Skeletal muscle tissue (tissue), 4 donors: ENCODE data around the gene TSPAN18. TPM values are rescaled to one million over a fixed set of nuclear protein-coding genes. Genes with fewer than 3 reads are reported as not detected.

Experiments used
- H3K27ac ChIP-seq: one replicate; pipeline ENCODE4 v1.7.0; 2013; ENCODE audit warnings: mild to moderate bottlenecking, low read depth, low read length, inconsistent platforms
- H3K27me3 ChIP-seq, 3 donors: one replicate each; pipeline ENCODE4 v1.7.0; 2013; ENCODE audit warnings: low read length in 3 of 3; ENCODE audit not compliant: control insufficient read depth in 3 of 3, insufficient read depth in 3 of 3
- H3K36me3 ChIP-seq, 3 donors: one replicate each; pipeline ENCODE4 v1.7.0; 2013; ENCODE audit warnings: low read length in 3 of 3; ENCODE audit not compliant: control insufficient read depth in 3 of 3, insufficient read depth in 3 of 3
- H3K4me1 ChIP-seq, 3 donors: one replicate each; pipeline ENCODE4 v1.7.0; 2013; ENCODE audit warnings: low read length in 3 of 3, mild to moderate bottlenecking in 3 of 3; ENCODE audit not compliant: control insufficient read depth in 3 of 3, insufficient read depth in 3 of 3
- H3K4me3 ChIP-seq, 3 donors: one replicate each; pipeline ENCODE4 v1.7.0; 2013; ENCODE audit warnings: low read length in 3 of 3
- H3K9ac ChIP-seq, 3 donors: one replicate each; pipeline ENCODE4 v1.7.0; 2013; ENCODE audit warnings: low read length in 3 of 3, mild to moderate bottlenecking in 3 of 3, moderate library complexity in 2 of 3, low read depth in 1 of 3
- H3K9me3 ChIP-seq, 3 donors: one replicate each; pipeline ENCODE4 v1.7.0; 2013; ENCODE audit warnings: low read length in 3 of 3; ENCODE audit not compliant: control insufficient read depth in 3 of 3
- total RNA-seq: library from RNA; depleted of rRNA; stranded (reverse); fragments of >200 nt; gene quantifications from one replicate; pipeline ENCODE4 v1.2.3, GENCODE V29; 2014
- donor health status: Osteomylitis.

The TSPAN18 gene
- total RNA-seq, 1 donor from 2014 or later, result 11.5 TPM

- H3K27me3 ChIP-seq, result peaks cover 0 to 5% (median 0%) of the 10 kb centered on the region in 3 donors
- H3K9ac ChIP-seq, result no peak overlapping the region
- H3K36me3 ChIP-seq, result peaks cover 0 to 3% (median 0%) of the 10 kb centered on the region in 3 donors
- H3K4me3 ChIP-seq, result no peak overlapping the region
- peaks cover 0 to 9% (median 7%) of the 10 kb centered on the region in 3 donors for H3K4me1 ChIP-seq
- no peak overlapping the region for H3K27ac ChIP-seq
- no peaks in the 10 kb centered on the region for H3K9me3 ChIP-seq
These were observed 53.2 kb downstream of the TSPAN18 start for GRCh38 chr11:44779736-44780520.

- peaks cover 0 to 9% (median 5%) of the 10 kb centered on the region in 3 donors for H3K4me1 ChIP-seq
- no peak overlapping the region for H3K27ac ChIP-seq
- H3K36me3 ChIP-seq, result peaks cover 0 to 3% (median 0%) of the 10 kb centered on the region in 3 donors
- peaks cover 0 to 5% (median 0%) of the 10 kb centered on the region in 3 donors for H3K27me3 ChIP-seq
- no peak overlapping the region for H3K9ac ChIP-seq
- H3K9me3 ChIP-seq, result no peaks in the 10 kb centered on the region
- H3K4me3 ChIP-seq, result no peak overlapping the region
These were observed 54.3 kb downstream of the TSPAN18 start for GRCh38 chr11:44780940-44781631.

- no peak overlapping the region for H3K9ac ChIP-seq
- peaks cover 0 to 5% (median 0%) of the 10 kb centered on the region in 3 donors for H3K27me3 ChIP-seq
- no peak overlapping the region for H3K4me3 ChIP-seq
- H3K36me3 ChIP-seq, result peaks cover 0 to 3% (median 0%) of the 10 kb centered on the region in 3 donors
- peaks cover 0 to 9% (median 5%) of the 10 kb centered on the region in 3 donors for H3K4me1 ChIP-seq
- no peak overlapping the region for H3K27ac ChIP-seq
- no peaks in the 10 kb centered on the region for H3K9me3 ChIP-seq
These were observed 54.9 kb downstream of the TSPAN18 start for GRCh38 chr11:44781655-44782054.

DNA sequence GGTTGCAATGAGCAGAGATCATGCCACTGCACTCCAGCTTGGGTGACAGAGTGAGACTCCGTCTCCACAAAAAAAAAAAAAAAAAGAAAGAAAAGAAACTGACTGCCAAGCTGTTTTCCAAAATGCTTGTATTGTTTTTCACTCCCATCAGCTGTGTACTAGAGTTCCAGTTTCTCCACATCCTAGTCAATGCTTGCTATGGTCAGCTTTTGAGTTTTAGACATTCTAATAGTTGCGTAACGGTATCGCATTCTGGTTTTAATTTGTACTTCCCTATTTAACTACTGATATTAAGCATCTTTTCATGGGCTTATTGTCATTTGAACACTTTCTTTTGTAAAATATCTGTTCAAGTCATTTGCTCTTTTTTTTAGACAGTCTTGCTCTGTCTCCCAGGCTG lies 55.7 kb downstream of the TSPAN18 start:
- Histone ChIP-seq H3K27me3 (peaks cover 0 to 5% (median 0%) of the 10 kb centered on the region in 3 donors), H3K4me1 (peaks cover 0 to 9% (median 5%) of the 10 kb centered on the region in 3 donors), H3K27ac (no peak overlapping the region), H3K36me3 (peaks cover 0 to 3% (median 0%) of the 10 kb centered on the region in 3 donors), H3K4me3 (no peak overlapping the region), H3K9ac (no peak overlapping the region), H3K9me3 (no peaks in the 10 kb centered on the region)

DNA sequence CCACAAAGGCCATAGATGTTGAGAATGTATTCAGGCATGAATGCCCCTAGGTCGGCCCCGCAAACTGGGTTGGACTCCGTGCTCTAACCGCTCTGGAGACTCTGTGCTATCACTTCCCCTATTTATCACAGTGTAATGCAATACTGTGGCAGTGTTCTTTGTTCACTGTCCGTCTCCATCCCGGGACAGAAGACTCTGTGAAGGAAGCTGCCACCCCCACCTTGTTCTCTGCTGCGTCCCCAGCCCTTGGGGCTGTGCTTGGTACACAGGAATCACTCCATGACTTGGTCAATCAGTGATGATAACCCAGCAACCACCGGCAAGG lies 57.6 kb downstream of the TSPAN18 start:
- Histone ChIP-seq H3K27ac (no peak overlapping the region), H3K36me3 (peaks cover 0 to 3% (median 0%) of the 10 kb centered on the region in 3 donors), H3K4me1 (peaks cover 0 to 9% (median 5%) of the 10 kb centered on the region in 3 donors)

GRCh38 chr11:44784851-44785250 lies 58.1 kb downstream of the TSPAN18 start:
- H3K27ac ChIP-seq, result no peak overlapping the region
- H3K9ac ChIP-seq, result no peak overlapping the region
- H3K27me3 ChIP-seq, result peaks cover 0 to 3% (median 0%) of the 10 kb centered on the region in 3 donors
- no peaks in the 10 kb centered on the region for H3K36me3 ChIP-seq
- H3K4me1 ChIP-seq, result peaks cover 0 to 7% (median 5%) of the 10 kb centered on the region in 3 donors
- H3K4me3 ChIP-seq, result no peak overlapping the region
- no peaks in the 10 kb centered on the region for H3K9me3 ChIP-seq

More for the DNA sequence above, 57.6 kb downstream of the TSPAN18 start:
- Histone ChIP-seq H3K9ac (no peak overlapping the region), H3K27me3 (peaks cover 0 to 3% (median 0%) of the 10 kb centered on the region in 3 donors), H3K9me3 (no peaks in the 10 kb centered on the region), H3K4me3 (no peak overlapping the region)

DNA sequence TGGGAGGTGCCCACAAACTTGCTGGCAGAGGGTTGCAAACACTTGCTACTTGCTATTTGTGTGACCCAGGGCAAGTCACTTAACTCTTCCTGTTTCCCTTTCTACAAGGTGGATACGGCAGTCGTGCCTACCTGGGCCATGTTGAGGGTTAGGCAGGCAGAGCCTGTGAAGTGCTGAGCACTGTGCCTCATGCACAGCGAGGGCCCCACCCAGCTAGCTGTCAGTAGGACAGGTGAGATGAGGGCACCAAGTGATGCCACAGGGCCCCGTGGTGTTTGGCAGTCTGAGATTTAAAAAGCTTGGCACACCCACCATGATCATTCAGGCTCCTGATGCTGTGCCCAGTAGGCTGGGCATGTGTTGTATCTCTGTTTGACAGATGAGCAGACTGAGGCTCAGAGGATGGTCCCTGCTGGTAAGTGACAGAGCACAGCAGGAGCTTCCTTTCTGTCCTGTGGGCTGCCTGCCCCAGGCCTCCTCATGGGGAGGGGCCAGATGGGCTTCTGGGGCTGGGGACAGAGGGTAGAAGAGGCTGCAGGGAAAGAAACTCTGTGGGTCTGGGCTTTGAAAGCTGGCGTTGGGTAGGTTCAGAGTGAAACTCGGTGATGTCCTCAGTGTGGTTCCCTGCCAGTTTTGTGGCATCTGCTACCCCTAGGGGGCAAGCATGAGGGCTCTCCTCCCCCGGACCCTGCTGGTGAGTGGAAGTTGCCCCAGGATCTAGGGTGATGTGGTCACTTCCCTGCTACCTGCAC lies 59.3 kb downstream of the TSPAN18 start:
- no peak overlapping the region for H3K4me3 ChIP-seq
- no peak overlapping the region for H3K9ac ChIP-seq
- H3K27me3 ChIP-seq, result peaks cover 0 to 3% (median 0%) of the 10 kb centered on the region in 3 donors
- H3K27ac ChIP-seq, result no peak overlapping the region
- peaks cover 0 to 6% (median 5%) of the 10 kb centered on the region in 3 donors for H3K4me1 ChIP-seq
- H3K9me3 ChIP-seq, result no peaks in the 10 kb centered on the region
- no peaks in the 10 kb centered on the region for H3K36me3 ChIP-seq

DNA sequence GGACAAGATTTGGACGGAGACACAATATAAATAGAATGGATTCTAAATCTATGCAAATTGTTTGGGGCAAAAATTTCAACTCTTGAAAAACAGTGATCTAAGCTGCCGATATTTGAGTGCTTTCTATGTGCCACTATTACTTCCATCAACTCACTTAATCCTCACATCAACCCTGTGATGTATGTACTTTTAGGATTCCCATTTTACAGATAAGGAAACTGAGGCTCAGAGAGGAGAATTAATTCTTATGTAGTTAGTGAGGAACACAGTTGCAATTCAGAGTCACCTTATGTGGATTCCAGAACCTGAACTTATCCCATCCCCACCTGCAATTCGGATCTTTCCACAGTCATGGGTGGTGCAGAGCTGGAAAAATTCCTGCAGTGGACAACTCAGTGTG lies 60.3 kb downstream of the TSPAN18 start:
- Histone ChIP-seq H3K27ac (no peak overlapping the region), H3K4me1 (peaks cover 0 to 6% (median 5%) of the 10 kb centered on the region in 3 donors), H3K27me3 (peaks cover 0 to 8% (median 0%) of the 10 kb centered on the region in 3 donors), H3K36me3 (no peaks in the 10 kb centered on the region), H3K9me3 (no peaks in the 10 kb centered on the region), H3K4me3 (no peak overlapping the region), H3K9ac (no peak overlapping the region)

- no peak overlapping the region for H3K27ac ChIP-seq
- peaks cover 0 to 8% (median 2%) of the 10 kb centered on the region in 3 donors for H3K27me3 ChIP-seq
- H3K9me3 ChIP-seq, result no peaks in the 10 kb centered on the region
- H3K4me1 ChIP-seq, result peaks cover 0 to 6% (median 5%) of the 10 kb centered on the region in 3 donors
- H3K4me3 ChIP-seq, result no peak overlapping the region
- no peak overlapping the region for H3K9ac ChIP-seq
- H3K36me3 ChIP-seq, result no peaks in the 10 kb centered on the region
These were observed 61.2 kb downstream of the TSPAN18 start for GRCh38 chr11:44787981-44788380.
